HG03520 (cell line): ENCODE data around the gene EMC10.

ENCODE experiments used
- ATAC-seq: cut with Tn5 transposase; IDR thresholded peaks from one replicate; pipeline ENCODE4 v1.9.1; 2021; ENCODE audit warnings: mild to moderate bottlenecking, moderate library complexity; ENCODE audit not compliant: unreplicated experiment

The EMC10 gene

GRCh38 chr19:50477751-50478515 lies 1.6 kb downstream of the EMC10 start:
- no peak for ATAC-seq

- ATAC-seq = no peak
Observed at GRCh38 chr19:50478901-50479715, 2.8 kb downstream of the EMC10 start.

- ATAC-seq = no peak
Observed at GRCh38 chr19:50479761-50480251, 3.5 kb downstream of the EMC10 start.

GRCh38 chr19:50480281-50481111 lies 4.2 kb downstream of the EMC10 start:
- no peak for ATAC-seq

GRCh38 chr19:50481351-50482149 lies 5.2 kb downstream of the EMC10 start:
- ATAC-seq = no peak

- ATAC-seq = no peak
Observed at GRCh38 chr19:50482271-50482855, 6.1 kb downstream of the EMC10 start.

GRCh38 chr19:50482916-50483315 lies 6.6 kb downstream of the EMC10 start:
- no peak for ATAC-seq

- ATAC-seq = no peak
Observed at GRCh38 chr19:50485284-50485955, 9.1 kb downstream of the EMC10 start.

GRCh38 chr19:50486823-50487515 lies 10.7 kb downstream of the EMC10 start:
- no peak for ATAC-seq

GRCh38 chr19:50488389-50489194 lies 12.3 kb downstream of the EMC10 start:
- no peak for ATAC-seq

GRCh38 chr19:50489461-50490011 lies 13.2 kb downstream of the EMC10 start:
- ATAC-seq = no peak

- no peak for ATAC-seq
Observed at GRCh38 chr19:50490411-50490811, 14.1 kb downstream of the EMC10 start.

- no peak for ATAC-seq
Observed at GRCh38 chr19:50490991-50491472, 14.7 kb downstream of the EMC10 start.

- ATAC-seq = no peak
Observed at GRCh38 chr19:50492303-50493052, 16.2 kb downstream of the EMC10 start.

GRCh38 chr19:50493171-50493570 lies 16.9 kb downstream of the EMC10 start:
- ATAC-seq = no peak

GRCh38 chr19:50494186-50495019 lies 18.1 kb downstream of the EMC10 start:
- ATAC-seq = no peak
